HFFc6 (cell line): Measurements from ENCODE around the gene OR52I1. TPM values are rescaled to one million over a fixed set of nuclear protein-coding genes. Genes with fewer than 3 reads are reported as not detected.

Experiments
- DNase-seq: peaks from one replicate; pipeline ENCODE4 v3.0.0-alpha.2; 2018
- H3K27ac Mint-ChIP-seq: 2 replicates; pipeline ENCODE4 v1.8.0; 2020; ENCODE audit warnings: mild to moderate bottlenecking, mixed read lengths
- H3K27me3 Mint-ChIP-seq: 2 replicates; pipeline ENCODE4 v1.8.0; 2021; ENCODE audit warnings: mild to moderate bottlenecking, moderate library complexity, mixed read lengths; ENCODE audit not compliant: insufficient read depth
- H3K36me3 Mint-ChIP-seq: 2 replicates; pipeline ENCODE4 v1.8.0; 2021; ENCODE audit warnings: low read depth, mixed read lengths
- H3K4me1 Mint-ChIP-seq: 2 replicates; pipeline ENCODE4 v1.8.0; 2020; ENCODE audit warnings: low read depth, mixed read lengths
- H3K4me3 Mint-ChIP-seq: 2 replicates; pipeline ENCODE4 v1.8.0; 2020; ENCODE audit warnings: mild to moderate bottlenecking, moderate library complexity, mixed read lengths
- H3K9me3 Mint-ChIP-seq: 2 replicates; pipeline ENCODE4 v1.8.0; 2020; ENCODE audit warnings: mild to moderate bottlenecking, mixed read lengths
- total RNA-seq, 6 experiments: library from RNA; stranded (reverse); fragmentation: NEBNext Ultra II Directional; extraction: Animal tissue kit (Norgen Biotek cat#: 25700); gene quantifications; 2 replicates in 1 of 6; 3 replicates in 5 of 6; pipeline ENCODE4 v1.2.3, GENCODE V29; 2021
- TF ChIP-seq, protein P1 (sequence below): fragments of 200-600 bp; sonication (generic); IDR thresholded peaks from 2 replicates; pipeline ENCODE4 v1.5.0; 2021; ENCODE audit warnings: antibody characterized with exemption, mild to moderate bottlenecking

Gene OR52I1
- total RNA-seq, 6 experiments from 2014 or later = not detected

DNA sequence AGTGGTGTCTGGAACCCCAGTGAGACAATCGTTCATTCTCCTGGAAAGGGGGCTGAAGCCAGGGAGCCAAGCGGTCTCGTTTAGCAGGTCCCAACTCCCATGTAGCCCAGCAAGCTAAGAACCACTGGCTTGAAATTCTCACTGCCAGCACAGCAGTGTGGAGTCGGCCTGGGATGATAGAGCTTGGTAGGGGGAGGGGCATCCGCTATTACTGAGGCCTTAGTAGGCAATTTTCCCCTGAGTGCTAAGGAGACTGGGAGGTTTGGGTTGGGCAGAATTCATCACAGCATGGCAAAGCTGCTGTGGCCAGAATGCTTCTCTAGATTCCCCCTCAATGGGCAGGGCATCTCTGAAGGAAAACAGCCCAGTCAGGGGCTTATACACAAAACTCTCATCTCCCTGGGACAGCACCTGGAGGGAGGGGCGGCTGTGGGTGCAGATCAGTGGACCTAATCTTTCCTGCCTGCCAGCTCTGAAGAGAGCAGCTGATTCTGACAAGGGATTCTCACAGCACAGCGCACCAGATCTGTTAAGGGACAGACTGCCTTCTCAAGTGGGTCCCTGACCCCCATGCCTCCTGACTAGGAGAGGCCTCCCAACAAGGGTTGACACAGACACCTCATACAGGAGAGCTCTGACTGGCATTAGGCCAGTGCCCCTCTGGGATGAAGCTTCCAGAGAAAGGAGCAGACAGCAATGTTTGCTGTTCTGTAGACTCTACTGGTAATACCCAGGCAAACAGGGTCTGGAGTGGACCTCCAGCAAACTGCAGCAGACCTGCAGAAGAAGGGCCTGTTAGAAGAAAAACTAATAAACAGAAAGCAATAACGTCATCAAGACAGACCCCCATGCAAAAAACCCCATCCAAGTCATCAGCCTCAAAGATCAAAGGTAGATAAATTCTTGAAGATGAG, 34.1 kb upstream of the OR52I1 start:
- peaks cover 18% of the 10 kb centered on the region for H3K9me3 Mint-ChIP-seq
- H3K4me3 Mint-ChIP-seq = no peak overlapping the region
- peaks cover 1% of the 10 kb centered on the region; the same call in 1 of the 2 replicates for H3K27me3 Mint-ChIP-seq
- no peak for DNase-seq
- no peaks in the 10 kb centered on the region for H3K4me1 Mint-ChIP-seq
- no peak overlapping the region for H3K27ac Mint-ChIP-seq
- TF ChIP-seq, protein P1, sequence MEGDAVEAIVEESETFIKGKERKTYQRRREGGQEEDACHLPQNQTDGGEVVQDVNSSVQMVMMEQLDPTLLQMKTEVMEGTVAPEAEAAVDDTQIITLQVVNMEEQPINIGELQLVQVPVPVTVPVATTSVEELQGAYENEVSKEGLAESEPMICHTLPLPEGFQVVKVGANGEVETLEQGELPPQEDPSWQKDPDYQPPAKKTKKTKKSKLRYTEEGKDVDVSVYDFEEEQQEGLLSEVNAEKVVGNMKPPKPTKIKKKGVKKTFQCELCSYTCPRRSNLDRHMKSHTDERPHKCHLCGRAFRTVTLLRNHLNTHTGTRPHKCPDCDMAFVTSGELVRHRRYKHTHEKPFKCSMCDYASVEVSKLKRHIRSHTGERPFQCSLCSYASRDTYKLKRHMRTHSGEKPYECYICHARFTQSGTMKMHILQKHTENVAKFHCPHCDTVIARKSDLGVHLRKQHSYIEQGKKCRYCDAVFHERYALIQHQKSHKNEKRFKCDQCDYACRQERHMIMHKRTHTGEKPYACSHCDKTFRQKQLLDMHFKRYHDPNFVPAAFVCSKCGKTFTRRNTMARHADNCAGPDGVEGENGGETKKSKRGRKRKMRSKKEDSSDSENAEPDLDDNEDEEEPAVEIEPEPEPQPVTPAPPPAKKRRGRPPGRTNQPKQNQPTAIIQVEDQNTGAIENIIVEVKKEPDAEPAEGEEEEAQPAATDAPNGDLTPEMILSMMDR = no peak
- H3K36me3 Mint-ChIP-seq = no peaks in the 10 kb centered on the region

DNA sequence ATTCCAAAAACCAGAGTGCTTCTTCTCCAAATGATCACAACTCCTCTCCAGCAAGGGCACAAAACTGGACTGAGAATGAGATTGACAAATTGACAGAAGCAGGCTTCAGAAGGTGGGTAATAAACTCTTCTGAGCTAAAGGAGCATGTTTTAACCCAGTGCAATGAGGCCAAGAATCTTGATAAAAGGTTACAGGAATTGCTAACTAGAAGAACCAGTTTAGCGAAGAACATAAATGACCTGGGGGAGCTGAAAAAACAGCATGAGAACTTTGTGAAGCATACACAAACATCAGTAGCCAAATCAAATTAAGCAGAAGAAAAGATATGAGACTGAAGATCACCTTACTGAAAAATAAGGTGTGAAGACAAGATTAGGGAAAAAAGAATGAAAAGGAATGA, 33.4 kb upstream of the OR52I1 start:
- Mint-ChIP-seq H3K27me3 (peaks cover 1% of the 10 kb centered on the region; the same call in 1 of the 2 replicates), H3K9me3 (peaks cover 18% of the 10 kb centered on the region), H3K36me3 (no peaks in the 10 kb centered on the region), H3K4me1 (no peaks in the 10 kb centered on the region), H3K27ac (no peak overlapping the region), H3K4me3 (no peak overlapping the region)
- TF ChIP-seq, protein P1 = no peak
- DNase-seq = no peak

DNA sequence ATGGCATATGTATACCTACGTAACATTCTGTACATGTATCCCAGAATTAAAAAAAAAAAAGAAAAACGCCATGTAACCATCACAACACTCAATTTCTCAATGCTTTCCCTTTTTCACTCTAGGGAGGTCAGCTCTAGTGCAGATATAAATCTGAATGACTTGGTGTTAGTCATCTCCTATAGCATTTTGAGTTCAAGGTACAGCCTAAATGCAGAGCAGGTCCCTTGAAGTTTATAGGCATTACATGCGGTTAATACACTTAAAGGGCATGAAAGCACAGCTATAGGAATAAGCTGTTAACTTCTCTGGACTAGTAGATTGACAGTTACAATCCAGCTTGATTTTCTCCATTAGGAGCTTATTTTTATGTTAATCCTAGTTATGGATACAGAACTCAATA, 28.5 kb upstream of the OR52I1 start:
- H3K36me3 Mint-ChIP-seq = no peaks in the 10 kb centered on the region
- H3K27me3 Mint-ChIP-seq = no peaks in the 10 kb centered on the region; the same call in none of the 2 replicates
- DNase-seq = no peak
- H3K27ac Mint-ChIP-seq = no peak overlapping the region
- no peaks in the 10 kb centered on the region for H3K4me1 Mint-ChIP-seq
- peaks cover 12% of the 10 kb centered on the region for H3K9me3 Mint-ChIP-seq
- no peak overlapping the region for H3K4me3 Mint-ChIP-seq
- TF ChIP-seq, protein P1 = no peak

DNA sequence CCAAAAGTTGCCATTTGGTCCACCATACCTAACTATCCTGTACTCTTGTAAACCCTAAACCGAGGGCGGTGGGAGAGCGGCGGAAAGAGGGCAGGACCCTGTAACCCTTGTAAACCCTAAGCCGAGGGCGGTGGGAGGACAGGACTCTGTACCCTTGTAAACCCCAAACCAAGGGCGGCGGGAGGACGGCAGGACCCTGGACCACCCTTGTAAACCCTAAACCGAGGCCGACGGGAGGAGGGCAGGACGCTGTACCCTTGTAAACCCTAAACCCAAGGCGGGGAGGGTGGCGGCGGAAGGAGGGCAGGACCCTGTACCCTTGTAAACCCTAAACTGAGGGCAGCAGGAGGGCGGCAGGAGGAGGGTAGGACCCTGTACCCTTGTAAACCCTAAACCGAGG, 24.8 kb upstream of the OR52I1 start:
- H3K4me3 Mint-ChIP-seq = no peak overlapping the region
- no peaks in the 10 kb centered on the region for H3K36me3 Mint-ChIP-seq
- no peaks in the 10 kb centered on the region; the same call in none of the 2 replicates for H3K27me3 Mint-ChIP-seq
- peaks cover 5% of the 10 kb centered on the region; the same call in 1 of the 2 replicates for H3K9me3 Mint-ChIP-seq
- no peak overlapping the region for H3K27ac Mint-ChIP-seq
- no peak for DNase-seq
- no peaks in the 10 kb centered on the region for H3K4me1 Mint-ChIP-seq
- TF ChIP-seq, protein P1 = no peak

DNA sequence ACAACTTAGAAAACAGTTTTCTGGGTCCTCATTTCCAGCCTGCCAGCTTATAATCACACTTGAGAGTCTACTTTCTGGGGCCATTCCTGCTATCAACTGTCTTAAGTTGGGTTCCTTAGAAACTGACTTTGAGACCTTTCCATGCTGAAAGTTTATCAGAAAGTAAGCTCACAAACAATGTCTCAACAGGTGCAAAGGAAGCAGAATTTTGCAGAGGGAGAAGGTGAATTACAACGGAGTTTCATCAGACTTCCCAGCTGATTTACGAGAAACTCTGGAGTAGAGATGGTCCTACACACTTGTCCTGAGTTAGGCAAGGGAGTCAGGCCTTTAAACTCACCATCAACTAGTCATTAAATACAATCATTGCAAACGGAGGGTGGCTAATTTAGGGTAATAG, 17.0 kb upstream of the OR52I1 start:
- no peak overlapping the region for H3K27ac Mint-ChIP-seq
- peaks cover 4% of the 10 kb centered on the region; the same call in 1 of the 2 replicates for H3K9me3 Mint-ChIP-seq
- H3K36me3 Mint-ChIP-seq = no peaks in the 10 kb centered on the region
- DNase-seq = no peak
- H3K27me3 Mint-ChIP-seq = no peaks in the 10 kb centered on the region
- TF ChIP-seq, protein P1 = no peak
- no peaks in the 10 kb centered on the region for H3K4me1 Mint-ChIP-seq
- no peak overlapping the region for H3K4me3 Mint-ChIP-seq
